SK-N-SH (cell line): ENCODE measurements around the gene OR10K1. TPM values are rescaled to one million over a fixed set of nuclear protein-coding genes. Genes with fewer than 3 reads are reported as not detected.

Source experiments
- CTCF ChIA-PET: fragments of 300-600, 350-600 bp; formaldehyde crosslinking; extraction: SDS; loops from one replicate; lab custom pipeline; 2021; lab: Yijun Ruan, JAX
- POLR2A ChIA-PET: fragments of 350-600 bp; sonication (Branson Sonifier 250); formaldehyde crosslinking; extraction: SDS; loops from one replicate; lab custom pipeline; 2020; ENCODE audit warnings: antibody characterized with exemption, inconsistent platforms; lab: Yijun Ruan, JAX
- DNase-seq: peaks from one replicate; pipeline ENCODE4 v3.0.0; 2012
- H2AFZ ChIP-seq: fragments of 200-600 bp; sonication (generic); 2 replicates; pipeline ENCODE4 v1.8.1; 2016; ENCODE audit warnings: antibody characterized with exemption, mild to moderate bottlenecking, low read depth
- H3F3A ChIP-seq: fragments of 200-600 bp; sonication (generic); replicated peaks from 2 replicates; pipeline ENCODE3; 2016; ENCODE audit warnings: antibody characterized with exemption, mild to moderate bottlenecking; ENCODE audit not compliant: insufficient read depth
- H3K27ac ChIP-seq, 2 experiments: fragments of 200-500 bp in 1 of 2; fragments of 200-600 bp in 1 of 2; sonication (Bioruptor generic) in 1 of 2; sonication (generic), shearing (Covaris generic) in 1 of 2; 2 replicates each; pipeline versions ENCODE4 v1.5.1 to v1.6.1; 2014 to 2016; ENCODE audit warnings: low read depth in 2 of 2, inconsistent platforms in 1 of 2, low read length in 1 of 2, mild to moderate bottlenecking in 1 of 2, mixed read lengths in 1 of 2
- H3K27me3 ChIP-seq: fragments of 200-600 bp; sonication (generic), shearing (Covaris generic); 2 replicates; pipeline ENCODE4 v1.6.1; 2016; ENCODE audit warnings: mixed run types; ENCODE audit not compliant: insufficient read depth
- H3K36me3 ChIP-seq, 2 experiments: fragments of 200-500 bp in 1 of 2; fragments of 200-600 bp in 1 of 2; sonication (Bioruptor generic) in 1 of 2; sonication (generic) in 1 of 2; replicated peaks in 1 of 2; 2 replicates each; pipeline versions ENCODE3 to v1.5.1; 2014 to 2016; ENCODE audit warnings: low read length in 1 of 2, mild to moderate bottlenecking in 1 of 2; ENCODE audit not compliant: insufficient read depth in 2 of 2, control insufficient read depth in 1 of 2
- H3K4me1 ChIP-seq, 2 experiments: fragments of 200-500 bp in 1 of 2; fragments of 200-600 bp in 1 of 2; sonication (Bioruptor generic) in 1 of 2; sonication (generic), shearing (Covaris generic) in 1 of 2; 2 replicates each; pipeline versions ENCODE4 v1.5.1 to v1.6.1; 2014 to 2016; ENCODE audit warnings: low read depth in 1 of 2, low read length in 1 of 2, mixed run types in 1 of 2; ENCODE audit not compliant: insufficient read depth in 2 of 2, control insufficient read depth in 1 of 2
- H3K4me2 ChIP-seq: fragments of 200-600 bp; sonication (generic), shearing (Covaris generic); 2 replicates; pipeline ENCODE4 v1.6.1; 2017; ENCODE audit warnings: mixed run types
- H3K4me3 ChIP-seq, 2 experiments: fragments of 200-500 bp in 1 of 2; fragments of 200-600 bp in 1 of 2; sonication (Bioruptor generic) in 1 of 2; sonication (generic), shearing (Covaris generic) in 1 of 2; 2 replicates each; pipeline versions ENCODE4 v1.5.1 to v1.8.1; 2014 to 2016; ENCODE audit warnings: low read depth in 2 of 2, inconsistent platforms in 1 of 2, low read length in 1 of 2, mild to moderate bottlenecking in 1 of 2, mixed read lengths in 1 of 2, moderate library complexity in 1 of 2
- H3K79me2 ChIP-seq: fragments of 200-600 bp; sonication (generic); 2 replicates; pipeline ENCODE4 v1.8.1; 2017; ENCODE audit warnings: mild to moderate bottlenecking; ENCODE audit not compliant: insufficient read depth
- H3K9ac ChIP-seq: fragments of 200-600 bp; sonication (generic); 2 replicates; pipeline ENCODE4 v1.6.1; 2017; ENCODE audit warnings: mixed run types
- H3K9me2 ChIP-seq: fragments of 200-600 bp; sonication (generic); 2 replicates; pipeline ENCODE4 v1.6.1; 2017; ENCODE audit warnings: mixed run types
- H3K9me3 ChIP-seq: fragments of 200-600 bp; sonication (generic); 2 replicates; pipeline ENCODE4 v1.6.1; 2017; ENCODE audit warnings: mixed run types, mild to moderate bottlenecking, moderate library complexity
- H4K20me1 ChIP-seq: fragments of 200-600 bp; sonication (generic); 2 replicates; pipeline ENCODE4 v1.6.1; 2017; ENCODE audit warnings: mild to moderate bottlenecking, mixed run types; ENCODE audit not compliant: insufficient read depth
- CHD2 ChIP-seq: fragments of 150-350 bp; IDR thresholded peaks from 2 replicates; pipeline ENCODE4 v1.6.1; 2018; ENCODE audit warnings: low read length; ENCODE audit not compliant: partially characterized antibody
- CTCF ChIP-seq: fragments of 200-600 bp; sonication (generic); IDR thresholded peaks from 2 replicates; pipeline ENCODE4 v1.6.1; 2017; ENCODE audit warnings: antibody characterized with exemption, mild to moderate bottlenecking, moderate library complexity
- EP300 ChIP-seq, 2 experiments: IDR thresholded peaks; 2 replicates each; pipeline versions ENCODE4 v1.4.0 to v1.6.1; 2012; ENCODE audit warnings: borderline replicate concordance in 1 of 2, low read depth in 1 of 2, low read length in 1 of 2
- FOSL2 ChIP-seq: IDR thresholded peaks from 2 replicates; pipeline ENCODE4 v1.4.0; 2012; ENCODE audit warnings: low read depth, mild to moderate bottlenecking, moderate library complexity, borderline replicate concordance
- FOXJ3 ChIP-seq: sonication (generic); formaldehyde crosslinking; IDR thresholded peaks from 2 replicates; pipeline ENCODE4 v1.5.1; 2020; ENCODE audit warnings: mild to moderate bottlenecking, missing genetic modification reagents
- FOXM1 ChIP-seq: IDR thresholded peaks from 2 replicates; pipeline ENCODE4 v1.4.0; 2012; ENCODE audit warnings: low read depth, mild to moderate bottlenecking
- GATA2 ChIP-seq: sonication (generic); formaldehyde crosslinking; IDR thresholded peaks from 2 replicates; pipeline ENCODE4 v1.5.0; 2020; ENCODE audit warnings: mild to moderate bottlenecking, missing genetic modification reagents
- JUND ChIP-seq: IDR thresholded peaks from 2 replicates; pipeline ENCODE4 v1.4.0; 2012
- MEF2A ChIP-seq: IDR thresholded peaks from 2 replicates; pipeline ENCODE4 v1.4.0; 2012; ENCODE audit warnings: low read depth, borderline replicate concordance
- NRF1 ChIP-seq: IDR thresholded peaks from 2 replicates; pipeline ENCODE4 v1.6.1; 2012; ENCODE audit warnings: low read depth, mild to moderate bottlenecking, low read length
- POLR2AphosphoS5 ChIP-seq: IDR thresholded peaks from 2 replicates; pipeline ENCODE4 v1.6.1; 2012; ENCODE audit warnings: low read depth, low read length
- RAD21 ChIP-seq: IDR thresholded peaks from 2 replicates; pipeline ENCODE4 v1.6.1; 2012; ENCODE audit warnings: mild to moderate bottlenecking, low read length
- RFX5 ChIP-seq: IDR thresholded peaks from 2 replicates; pipeline ENCODE4 v1.6.1; 2012; ENCODE audit warnings: mild to moderate bottlenecking, improper control_type of control experiment, low read length
- RXRA ChIP-seq: IDR thresholded peaks from 2 replicates; pipeline ENCODE4 v1.4.0; 2012; ENCODE audit warnings: low read depth, mild to moderate bottlenecking, borderline replicate concordance
- SMC3 ChIP-seq: IDR thresholded peaks from 2 replicates; pipeline ENCODE4 v1.6.1; 2012; ENCODE audit warnings: low read depth, low read length, improper control_type of control experiment
- TAF1 ChIP-seq: IDR thresholded peaks from 2 replicates; pipeline ENCODE4 v1.6.1; 2012; ENCODE audit warnings: low read depth, mild to moderate bottlenecking, low read length, moderate library complexity, borderline replicate concordance
- TCF12 ChIP-seq: IDR thresholded peaks from 2 replicates; pipeline ENCODE4 v1.4.0; 2012
- USF1 ChIP-seq: IDR thresholded peaks from 2 replicates; pipeline ENCODE4 v1.4.0; 2012; ENCODE audit warnings: low read depth, borderline replicate concordance
- USF2 ChIP-seq: fragments of 150-350 bp; IDR thresholded peaks from 2 replicates; pipeline ENCODE4 v1.6.1; 2017; ENCODE audit warnings: antibody characterized with exemption, low read length, low read depth, borderline replicate concordance
- YY1 ChIP-seq: IDR thresholded peaks from 2 replicates; pipeline ENCODE4 v1.4.0; 2012; ENCODE audit warnings: low read depth, mild to moderate bottlenecking
- ZBTB33 ChIP-seq: IDR thresholded peaks from 2 replicates; pipeline ENCODE4 v1.4.0; 2012; ENCODE audit warnings: low read depth, borderline replicate concordance
- WGBS: methylation state at CpG from one replicate; pipeline ENCODE4 v1.1.6; 2017; ENCODE audit warnings: low lambda C conversion rate; 5-methylcytosine and 5-hydroxymethylcytosine counted together
- polyA plus RNA-seq, 3 experiments: library from polyadenylated mRNA; depleted of rRNA; stranded (reverse); fragments of >200 nt; gene quantifications; 2 replicates each; pipeline ENCODE4 v1.2.3, GENCODE V29; 2012

OR10K1 gene
- polyA plus RNA-seq, 1 of the 3 experiments (the other 2 are of a cell fraction), result not detected

GRCh38 chr1:158471920-158472319, 10.3 kb downstream of the OR10K1 start, which contains the start of gene OR10R2:
Gene OR10R2, plus strand, starts transcription at chr1:158472220. Its CDS starts 106 bp downstream, at chr1:158472326.
- Histone ChIP-seq H3K79me2 (no peaks in the 10 kb centered on the region), H3K9ac (no peak within 1 kb of the TSS), H3K36me3 (no peaks in the 10 kb centered on the region), H3K9me3 (no peaks in the 10 kb centered on the region; the same call in 1 of the 2 replicates), H3K9me2 (no peaks in the 10 kb centered on the region)
- POLR2A ChIA-PET, result no interaction called here
- no peak for TF ChIP-seq FOXM1
- no peak for TF ChIP-seq RFX5
- TF ChIP-seq EP300 (IDR thresholded peaks at IDR 0.05; ENCODE audit: borderline replicate concordance in 1 of 2, low read depth in 1 of 2, low read length in 1 of 2), result no peak
- no peak for TF ChIP-seq FOSL2
- TF ChIP-seq RAD21, result no peak
- TF ChIP-seq SMC3, result no peak
- no peak for TF ChIP-seq FOXJ3 (CRISPR knock-in tag)
- TF ChIP-seq GATA2 (CRISPR knock-in tag), result no peak
- TF ChIP-seq JUND, result no peak
- no peak for TF ChIP-seq CHD2
- TF ChIP-seq MEF2A, result no peak
- no peak for TF ChIP-seq CTCF
- no peak for TF ChIP-seq USF1
- TF ChIP-seq TCF12, result no peak
- TF ChIP-seq USF2, result no peak
- TF ChIP-seq YY1, result no peak
- no peak for TF ChIP-seq POLR2AphosphoS5
- TF ChIP-seq, all 33 proteins: peak for 0
- CTCF ChIA-PET, result no interaction called here
- Histone ChIP-seq H3K27ac (no peak within 1 kb of the TSS), H3F3A (no peaks in the 10 kb centered on the region), H4K20me1 (no peaks in the 10 kb centered on the region), H3K4me3 (no peak within 1 kb of the TSS), H3K4me1 (no peaks in the 10 kb centered on the region), H2AFZ (no peak within 1 kb of the TSS), H3K4me2 (no peak within 1 kb of the TSS), H3K27me3 (no peaks in the 10 kb centered on the region)
- DNase-seq, result no peak

GRCh38 chr1:158485455-158485854, 23.8 kb downstream of the OR10K1 start:
- Histone ChIP-seq H2AFZ (no peak overlapping the region), H3F3A (no peaks in the 10 kb centered on the region), H3K4me3 (no peak overlapping the region), H3K79me2 (no peaks in the 10 kb centered on the region), H3K9me2 (no peaks in the 10 kb centered on the region), H3K9ac (no peak overlapping the region), H3K4me1 (no peaks in the 10 kb centered on the region), H3K9me3 (no peaks in the 10 kb centered on the region), H4K20me1 (no peaks in the 10 kb centered on the region), H3K27me3 (no peaks in the 10 kb centered on the region), H3K4me2 (no peak overlapping the region), H3K36me3 (no peaks in the 10 kb centered on the region), H3K27ac (no peak overlapping the region)
- DNase-seq, result no peak
- ChIA-PET CTCF (interaction anchor here (0.8 kb wide), 1 partner anchor 21 kb away, joined by 3 read pairs; no protein-coding TSS in a partner anchor), POLR2A (no interaction called here)
- no peak for TF ChIP-seq FOXM1
- TF ChIP-seq RXRA, result no peak
- TF ChIP-seq NRF1, result no peak
- no peak for TF ChIP-seq ZBTB33
- TF ChIP-seq MEF2A, result no peak
- TF ChIP-seq TAF1, result no peak
- 0% methylated on average over 2 of the region's 2 CpGs for WGBS
